Measurements from ENCODE around the gene PMF1.
A peak's percentile ranks its signal among the peaks of the same experiment; 100 is the strongest.

Gene PMF1

GRCh38 chr1:156281281-156281680 lies 68.5 kb downstream of the PMF1 start:
- ATAC-seq, result peak; percentile 24
- TF ChIP-seq ZC3H10 (CRISPR knock-in tag; IDR thresholded peaks at IDR 0.05), result no peak

GRCh38 chr1:156281693-156282478 lies 69.1 kb downstream of the PMF1 start:
- ATAC-seq, result peak; percentile 7
- TF ChIP-seq CSDC2 (CRISPR knock-in tag; IDR thresholded peaks at IDR 0.05) (no peak), ARNTL (CRISPR knock-in tag; IDR thresholded peaks at IDR 0.05; ENCODE audit: borderline replicate concordance, low read depth) (no peak), GLIS3 (CRISPR knock-in tag; IDR thresholded peaks at IDR 0.05) (no peak), ZNF70 (CRISPR knock-in tag; IDR thresholded peaks at IDR 0.05) (no peak)

GRCh38 chr1:156282479-156283222 lies 69.8 kb downstream of the PMF1 start, which contains the start of gene SMG5:
Gene SMG5, minus strand, starts transcription at chr1:156282825. Its CDS starts 145 bp downstream, at chr1:156282680.
- TF ChIP-seq ZC3H10 (CRISPR knock-in tag; IDR thresholded peaks at IDR 0.05) (peak; percentile 84), TOX (CRISPR knock-in tag; IDR thresholded peaks at IDR 0.05; ENCODE audit: borderline replicate concordance) (no peak; the same call in 1 of the 2 replicates), TSHZ2 (CRISPR knock-in tag; IDR thresholded peaks at IDR 0.05) (no peak), TCF4 (CRISPR knock-in tag; IDR thresholded peaks at IDR 0.05; ENCODE audit: borderline replicate concordance) (no peak)
- ATAC-seq, result peak; percentile 96

- no peak for ATAC-seq
- TF ChIP-seq PPARA (CRISPR knock-in tag; IDR thresholded peaks at IDR 0.05; ENCODE audit: borderline replicate concordance) (no peak), SNAI2 (CRISPR knock-in tag; IDR thresholded peaks at IDR 0.05) (no peak), PATZ1 (CRISPR knock-in tag; IDR thresholded peaks at IDR 0.05; ENCODE audit: borderline replicate concordance) (no peak), ZC3H10 (CRISPR knock-in tag; IDR thresholded peaks at IDR 0.05) (no peak), ZFP3 (CRISPR knock-in tag; IDR thresholded peaks at IDR 0.05) (no peak), CSDC2 (CRISPR knock-in tag; IDR thresholded peaks at IDR 0.05) (no peak), TOX (CRISPR knock-in tag; IDR thresholded peaks at IDR 0.05; ENCODE audit: borderline replicate concordance) (no peak), TSHZ2 (CRISPR knock-in tag; IDR thresholded peaks at IDR 0.05) (no peak)
Observed at GRCh38 chr1:156283521-156283920, 70.7 kb downstream of the PMF1 start.

- TF ChIP-seq TOX (CRISPR knock-in tag; IDR thresholded peaks at IDR 0.05; ENCODE audit: borderline replicate concordance) (no peak), BACH2 (CRISPR knock-in tag; IDR thresholded peaks at IDR 0.05; ENCODE audit: borderline replicate concordance) (no peak), CSRNP3 (CRISPR knock-in tag; IDR thresholded peaks at IDR 0.05) (no peak), ISL1 (CRISPR knock-in tag; IDR thresholded peaks at IDR 0.05) (no peak), CSDC2 (CRISPR knock-in tag; IDR thresholded peaks at IDR 0.05) (no peak), PPARA (CRISPR knock-in tag; IDR thresholded peaks at IDR 0.05; ENCODE audit: borderline replicate concordance) (no peak), ZC3H10 (CRISPR knock-in tag; IDR thresholded peaks at IDR 0.05) (no peak), SNAI2 (CRISPR knock-in tag; IDR thresholded peaks at IDR 0.05) (no peak)
- no peak for ATAC-seq
Observed at GRCh38 chr1:156284112-156284511, 71.3 kb downstream of the PMF1 start, which contains the start of gene TMEM79. Gene TMEM79, plus strand, starts transcription at chr1:156284325. Its CDS starts 902 bp downstream, at chr1:156285227.

Data from SK-N-SH treated with all-trans-retinoic acid at 6 μM for 48 hours (cell line).